Fibroblast of lung (primary cell): ENCODE results near the gene DNAJB6.

Experiments used
- EZH2 ChIP-seq: IDR thresholded peaks from 2 replicates; pipeline ENCODE4 v1.5.1; 2012; ENCODE audit warnings: low read length, control low read depth, mild to moderate bottlenecking; ENCODE audit errors: missing control alignments
- TF ChIP-seq, protein P1 (sequence below), 2 donors: IDR thresholded peaks in 1 of 2; conservative IDR thresholded peaks in 1 of 2; 1 replicate in 1 of 2; 2 replicates in 1 of 2; pipeline ENCODE4 v1.5.1; 2011 to 2012; ENCODE audit warnings: low read length in 2 of 2, control low read depth in 1 of 2, inconsistent platforms in 1 of 2, low read depth in 1 of 2, mild to moderate bottlenecking in 1 of 2

DNA sequence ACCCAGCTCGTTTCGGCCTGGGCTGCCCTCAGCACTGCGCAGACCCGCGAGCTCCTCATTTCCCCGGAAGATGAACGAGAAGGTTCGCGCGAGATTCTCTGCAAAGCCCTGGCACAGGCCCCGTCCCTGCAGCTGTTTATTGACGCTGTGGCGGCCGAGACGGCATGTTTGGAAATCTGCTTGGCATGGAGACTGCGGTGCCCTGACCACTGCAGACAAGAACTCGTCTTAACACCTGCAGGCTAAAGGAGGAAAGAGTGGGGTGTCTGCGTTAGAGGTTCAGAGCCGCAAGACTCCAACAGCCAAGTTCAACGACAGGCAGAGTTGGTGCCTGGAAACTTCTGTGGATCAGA is 125.6 kb downstream of the DNAJB6 start:
- TF ChIP-seq, protein P1, sequence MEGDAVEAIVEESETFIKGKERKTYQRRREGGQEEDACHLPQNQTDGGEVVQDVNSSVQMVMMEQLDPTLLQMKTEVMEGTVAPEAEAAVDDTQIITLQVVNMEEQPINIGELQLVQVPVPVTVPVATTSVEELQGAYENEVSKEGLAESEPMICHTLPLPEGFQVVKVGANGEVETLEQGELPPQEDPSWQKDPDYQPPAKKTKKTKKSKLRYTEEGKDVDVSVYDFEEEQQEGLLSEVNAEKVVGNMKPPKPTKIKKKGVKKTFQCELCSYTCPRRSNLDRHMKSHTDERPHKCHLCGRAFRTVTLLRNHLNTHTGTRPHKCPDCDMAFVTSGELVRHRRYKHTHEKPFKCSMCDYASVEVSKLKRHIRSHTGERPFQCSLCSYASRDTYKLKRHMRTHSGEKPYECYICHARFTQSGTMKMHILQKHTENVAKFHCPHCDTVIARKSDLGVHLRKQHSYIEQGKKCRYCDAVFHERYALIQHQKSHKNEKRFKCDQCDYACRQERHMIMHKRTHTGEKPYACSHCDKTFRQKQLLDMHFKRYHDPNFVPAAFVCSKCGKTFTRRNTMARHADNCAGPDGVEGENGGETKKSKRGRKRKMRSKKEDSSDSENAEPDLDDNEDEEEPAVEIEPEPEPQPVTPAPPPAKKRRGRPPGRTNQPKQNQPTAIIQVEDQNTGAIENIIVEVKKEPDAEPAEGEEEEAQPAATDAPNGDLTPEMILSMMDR (conservative IDR thresholded peaks at IDR 0.05 in 1 of 2, IDR thresholded peaks at IDR 0.05 in 1 of 2; ENCODE audit: low read depth in 1 of 2, low read length in 2 of 2), result no peak
- no peak for TF ChIP-seq EZH2
